ENCODE measurements around the gene MOK.
A peak's percentile ranks its signal among the peaks of the same experiment; 100 is the strongest.

Gene MOK

DNA sequence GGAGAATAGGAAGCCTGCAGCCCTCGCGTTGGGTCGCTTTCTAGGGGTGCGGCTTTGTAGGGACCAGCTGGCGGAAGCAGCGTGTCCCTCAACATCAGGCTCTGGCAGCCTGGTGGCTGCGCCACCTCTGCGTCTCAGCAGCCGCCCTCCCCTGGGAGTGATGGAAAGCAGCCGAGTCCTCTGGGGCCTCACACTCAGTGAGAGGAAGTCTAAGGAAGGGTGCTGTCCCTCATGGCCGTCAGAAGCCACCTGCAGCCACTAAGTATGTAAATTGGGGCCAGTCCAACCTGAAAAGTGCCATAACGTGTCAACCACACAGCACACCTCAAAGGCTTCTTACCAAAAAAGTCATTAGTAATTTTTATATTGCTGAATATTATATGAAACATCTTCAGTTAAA is 84.9 kb downstream of the MOK start:
- DNase-seq = no peak

GRCh38 chr14:102219316-102219715 is 85.6 kb downstream of the MOK start:
- no peak for DNase-seq

- DNase-seq = no peak
Observed at GRCh38 chr14:102218688-102219087, 86.3 kb downstream of the MOK start.

DNA sequence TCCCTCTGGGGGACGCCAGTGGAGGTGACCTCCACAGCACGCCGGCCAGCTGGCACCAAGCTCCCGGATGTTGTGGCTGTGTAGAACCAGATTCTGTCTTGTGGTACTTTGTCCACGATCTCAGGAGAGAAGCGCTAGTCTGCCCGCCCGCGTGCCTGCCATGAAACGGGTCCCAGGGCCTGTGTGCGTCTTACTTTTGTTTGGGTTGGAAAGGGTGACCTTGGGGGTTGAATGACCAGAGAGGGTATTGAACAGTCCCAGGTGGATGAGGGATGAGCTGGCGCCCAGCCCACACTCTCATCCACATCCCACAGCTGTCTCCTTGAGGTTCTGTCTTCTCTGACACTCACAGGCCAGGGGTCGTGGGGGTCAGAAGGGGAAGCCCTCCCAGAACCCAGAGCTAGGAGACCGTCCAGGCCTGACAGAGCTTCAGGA is 87.0 kb downstream of the MOK start:
- no peak for DNase-seq

DNA sequence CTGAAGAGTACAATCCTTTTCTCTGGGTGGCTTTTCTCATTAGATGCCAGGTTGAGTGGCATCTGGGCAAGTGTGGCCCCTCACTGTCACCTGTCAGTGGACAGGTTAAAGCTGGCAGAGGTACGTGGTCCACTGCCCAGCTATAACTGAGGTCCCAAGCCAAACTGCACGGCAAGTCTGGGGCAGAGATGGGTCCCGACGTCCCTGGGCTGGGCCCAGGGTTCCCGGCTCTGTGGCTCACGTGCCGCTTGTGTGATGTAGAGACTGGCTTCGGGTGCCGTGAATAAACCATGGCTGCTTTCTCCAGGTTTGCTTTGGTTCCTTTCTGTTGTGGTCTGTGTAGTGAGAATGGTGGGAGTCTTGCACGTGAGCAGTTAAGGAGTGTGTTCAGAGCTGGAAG is 87.6 kb downstream of the MOK start:
- no peak for DNase-seq

- peak; percentile 83 for DNase-seq
Observed at GRCh38 chr14:102215576-102216250, 89.3 kb downstream of the MOK start.

GRCh38 chr14:102215071-102215470 is 89.9 kb downstream of the MOK start:
- peak; percentile 76 for DNase-seq

- peak; percentile 36 for DNase-seq
Observed at GRCh38 chr14:102213984-102214658, 90.8 kb downstream of the MOK start.

DNA sequence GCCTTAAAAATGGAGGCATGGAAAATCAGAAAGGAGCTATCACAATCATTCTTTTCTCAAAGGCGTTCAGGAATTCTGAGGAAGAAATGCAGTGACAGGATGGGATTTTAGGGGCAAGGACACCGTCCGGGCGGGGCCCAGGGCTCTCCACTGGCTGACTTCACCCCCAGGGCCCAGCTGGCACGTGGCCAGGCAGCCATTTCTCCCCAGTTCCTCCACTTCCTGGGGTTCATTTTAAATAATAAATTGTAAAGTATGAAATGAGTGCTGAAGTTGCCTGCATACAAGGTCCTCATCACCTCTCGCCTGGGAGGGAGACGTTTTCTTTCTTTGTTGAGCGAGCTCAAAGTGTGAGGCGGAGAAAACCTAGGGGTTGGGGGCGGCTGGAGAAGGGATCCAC is 91.5 kb downstream of the MOK start:
- no peak for DNase-seq

DNA sequence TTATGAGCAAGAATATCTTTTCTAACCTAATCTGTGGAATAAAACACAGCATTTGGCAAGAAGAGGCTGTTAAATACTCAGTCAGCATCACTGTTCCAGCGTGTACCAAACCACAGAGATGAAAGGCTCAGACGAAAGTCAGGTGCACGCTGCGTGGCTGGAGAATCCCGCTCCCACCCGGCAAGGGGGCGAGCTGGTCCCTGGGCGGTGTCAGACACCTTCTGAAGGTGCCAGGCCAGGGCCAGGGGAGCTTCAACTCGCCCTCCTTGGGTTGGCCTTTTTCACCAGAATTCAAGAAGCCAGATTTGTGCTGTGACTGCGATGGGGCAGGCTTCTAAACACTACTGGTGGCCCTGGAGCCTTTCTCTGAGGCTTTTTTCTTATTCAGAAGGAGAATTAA is 92.1 kb downstream of the MOK start:
- no peak for DNase-seq

- DNase-seq = no peak
Observed at GRCh38 chr14:102212356-102212755, 92.6 kb downstream of the MOK start.

GRCh38 chr14:102211240-102211639 is 93.7 kb downstream of the MOK start:
- DNase-seq = no peak

DNA sequence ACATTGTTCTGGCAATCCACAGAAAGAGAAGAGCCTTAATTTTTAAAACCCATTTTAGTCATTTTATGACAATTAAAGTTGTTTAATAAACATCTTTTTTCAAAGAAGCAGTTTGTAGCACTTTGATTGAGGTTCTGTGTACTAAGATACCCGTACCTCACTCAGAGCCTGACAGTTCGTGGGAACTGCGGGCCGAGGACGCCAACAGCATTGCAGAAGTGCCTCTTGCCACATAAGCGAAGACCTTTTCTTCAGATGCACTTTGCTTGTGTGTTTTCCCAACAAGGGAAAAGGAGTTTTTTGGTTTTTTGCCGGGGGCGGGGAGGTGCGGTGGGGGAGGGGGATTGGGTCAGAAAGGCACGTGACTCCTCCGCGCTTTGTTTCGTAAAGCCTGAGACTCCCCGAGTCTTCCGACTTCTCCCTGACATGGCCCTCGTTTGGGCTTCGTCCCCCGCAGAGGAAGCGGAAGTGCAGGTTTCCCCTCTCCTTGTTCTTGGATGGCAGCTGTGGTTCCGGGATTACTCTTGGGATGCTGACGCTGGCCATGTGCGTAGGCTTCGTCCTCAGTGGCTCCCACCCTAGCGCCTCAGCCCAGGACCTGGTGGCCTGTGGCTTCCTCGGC is 94.4 kb downstream of the MOK start:
- DNase-seq = no peak

DNA sequence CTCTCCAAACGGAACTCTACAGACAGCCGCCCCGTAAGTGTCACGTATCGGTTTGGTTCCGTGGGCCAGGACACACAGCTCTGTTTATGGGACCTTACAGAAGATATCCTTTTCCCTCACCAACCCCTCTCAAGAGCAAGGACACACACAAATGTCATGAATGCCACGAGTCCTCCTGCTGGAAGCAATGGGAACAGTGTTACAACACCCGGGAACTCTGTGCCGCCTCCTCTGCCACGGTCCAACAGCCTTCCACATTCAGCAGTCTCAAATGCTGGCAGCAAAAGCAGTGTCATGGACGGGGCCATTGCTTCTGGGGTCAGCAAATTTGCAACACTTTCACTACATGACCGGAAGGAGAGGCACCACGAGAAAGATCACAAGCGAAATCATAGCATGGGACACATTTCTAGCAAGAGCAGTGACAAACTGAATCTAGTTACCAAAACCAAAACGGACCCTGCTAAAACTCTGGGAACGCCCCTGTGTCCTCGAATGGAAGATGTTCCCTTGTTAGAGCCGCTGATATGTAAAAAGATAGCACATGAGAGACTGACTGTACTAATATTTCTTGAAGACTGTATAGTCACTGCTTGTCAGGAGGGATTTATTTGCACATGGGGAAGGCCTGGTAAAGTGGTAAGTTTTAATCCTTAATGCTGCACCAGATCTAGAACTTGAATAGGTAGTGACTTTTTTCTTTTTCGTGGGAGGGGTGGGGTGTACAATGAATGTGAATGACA is 95.6 kb downstream of the MOK start:
- DNase-seq = peak; percentile 14

GRCh38 chr14:102208741-102209140 is 96.2 kb downstream of the MOK start:
- no peak for DNase-seq

DNA sequence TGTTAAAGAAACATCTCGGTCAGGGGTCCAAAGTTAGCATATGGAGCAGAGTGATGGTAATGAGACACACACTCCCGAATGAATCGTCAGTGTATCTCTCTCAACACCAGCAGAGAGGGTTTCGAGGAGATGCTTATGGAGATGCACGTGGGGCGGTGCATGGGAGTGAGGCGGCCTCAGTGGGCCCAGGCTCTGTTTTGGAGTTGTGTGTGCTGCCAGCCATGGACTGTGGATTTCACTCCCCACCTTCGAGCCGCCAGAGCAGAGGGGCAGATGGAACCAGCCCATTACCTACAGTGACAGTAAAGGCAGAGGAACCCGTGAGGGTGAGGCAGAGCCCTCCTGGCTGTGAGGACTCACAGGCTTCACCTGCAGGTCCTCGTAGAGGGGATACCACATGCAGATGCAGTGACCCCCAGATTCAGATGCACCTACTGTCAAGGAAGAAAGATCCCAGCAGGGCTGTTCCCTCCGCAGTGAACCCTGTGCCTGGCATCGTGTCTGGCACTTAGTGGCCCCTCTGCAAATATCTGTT is 97.1 kb downstream of the MOK start:
- DNase-seq = no peak

GRCh38 chr14:102206918-102207317 is 98.0 kb downstream of the MOK start:
- DNase-seq = no peak

GRCh38 chr14:102205560-102205959 is 99.4 kb downstream of the MOK start:
- no peak for DNase-seq

DNA sequence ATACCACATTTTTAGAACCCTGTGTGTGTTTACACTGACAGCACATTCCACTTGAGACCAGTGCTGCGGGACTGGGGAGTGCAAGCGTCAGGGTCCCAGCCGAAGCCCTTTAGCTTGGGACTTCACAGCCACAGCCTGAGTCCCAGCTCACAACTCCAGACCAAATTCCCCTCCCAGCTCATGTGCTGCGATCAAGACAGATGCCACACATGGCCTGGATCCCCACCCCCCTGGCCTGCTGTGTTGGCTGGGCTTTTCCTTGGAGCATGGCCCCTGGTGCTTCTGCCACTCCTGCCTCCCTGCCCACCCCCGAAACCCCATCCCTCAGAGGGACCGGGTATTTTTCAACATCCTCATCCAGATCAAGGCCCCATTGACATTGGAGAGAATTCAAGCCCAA is 101.6 kb downstream of the MOK start:
- no peak for DNase-seq

DNA sequence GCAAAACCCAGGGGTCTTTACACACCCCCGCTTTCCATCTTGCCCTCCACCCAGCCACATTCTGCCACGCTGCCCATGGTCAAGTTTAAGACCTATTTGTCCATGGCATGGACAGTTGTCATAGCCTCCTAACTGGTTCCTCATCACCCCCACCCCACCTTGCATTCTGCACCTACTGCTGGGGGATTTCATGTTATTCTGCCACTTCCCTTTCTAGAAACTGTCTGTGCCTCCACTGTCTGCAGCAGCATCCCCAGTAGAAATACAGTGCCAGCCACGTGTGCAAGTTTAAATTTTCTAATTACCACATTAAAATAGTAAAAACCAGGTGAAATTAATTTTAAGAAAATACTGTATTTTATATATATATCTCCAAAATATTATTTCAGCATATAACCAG is 102.0 kb downstream of the MOK start:
- DNase-seq = no peak

DNA sequence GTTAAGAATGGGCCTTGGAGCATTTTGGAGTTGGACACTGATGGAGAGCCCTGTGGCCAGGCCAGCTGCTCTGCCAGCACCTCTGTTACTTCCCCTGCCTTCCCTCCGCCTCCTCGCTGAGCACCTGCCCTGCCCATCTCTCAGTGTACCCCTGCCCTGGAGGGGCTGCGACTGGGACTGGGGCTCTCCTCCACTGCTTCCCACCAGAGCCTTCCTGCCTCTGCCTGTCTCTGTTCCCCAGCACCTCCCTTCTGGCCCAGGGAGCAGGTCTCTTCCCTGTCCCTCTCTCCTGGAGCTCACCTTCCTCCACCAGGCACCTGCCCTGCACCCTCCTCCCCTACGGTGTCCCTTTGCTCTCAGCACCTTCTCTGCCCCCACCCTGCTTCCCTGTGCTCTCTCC is 103.2 kb downstream of the MOK start:
- no peak for DNase-seq

DNA sequence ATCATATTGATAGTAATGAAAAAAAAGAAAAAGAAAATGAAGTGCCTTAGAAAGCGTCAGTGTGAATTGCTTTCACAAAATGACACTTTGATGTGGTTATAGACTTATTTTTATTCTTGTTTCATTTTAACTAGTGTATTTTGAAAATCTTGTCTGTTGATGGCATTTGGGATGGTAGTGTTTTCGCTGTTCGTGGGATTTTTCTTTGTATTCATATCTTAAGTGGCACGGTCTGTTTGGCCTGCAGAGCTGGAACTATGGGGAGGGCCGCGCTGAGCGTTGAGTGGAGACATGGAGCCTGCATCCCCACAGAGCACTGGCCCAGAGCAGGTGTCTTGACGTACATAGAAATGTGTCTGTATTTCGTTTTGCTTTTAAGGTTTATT is 103.6 kb downstream of the MOK start:
- no peak for DNase-seq

DNA sequence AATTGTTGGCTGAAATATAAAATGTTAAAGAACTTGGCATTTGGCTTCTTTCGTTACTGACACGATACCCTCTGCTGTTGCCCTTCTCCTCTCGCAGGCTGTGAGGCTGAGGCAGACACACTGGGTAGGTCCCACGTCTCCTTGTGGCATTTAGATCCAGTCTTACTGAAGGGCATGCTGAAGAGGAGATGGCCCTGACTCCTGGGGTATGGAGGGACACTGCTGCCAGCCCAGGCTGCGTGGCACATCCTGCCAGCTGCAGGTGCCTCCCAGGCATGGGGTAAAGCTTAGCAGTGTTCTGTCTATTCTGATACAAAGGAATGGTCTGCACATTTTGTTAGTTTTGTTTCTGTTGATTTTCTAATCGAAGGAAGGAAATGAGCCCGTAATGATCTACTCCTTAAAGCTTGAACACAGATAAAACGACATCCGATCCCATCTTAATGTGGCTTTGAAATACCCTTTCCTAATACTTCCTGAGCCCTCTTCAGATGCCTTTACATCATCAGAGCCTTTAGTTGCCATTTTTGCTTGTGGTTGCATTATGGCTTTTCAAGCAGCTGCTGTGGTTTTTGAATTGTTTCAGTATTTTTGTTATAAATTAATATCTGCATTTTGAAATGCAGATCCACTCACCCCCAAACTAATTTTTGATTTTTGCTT is 104.1 kb downstream of the MOK start:
- no peak for DNase-seq

All from DMS53 (cell line).